Measurements from ENCODE around the gene NCBP2L.

- TF ChIP-seq BCL11A (IDR thresholded peaks at IDR 0.05; ENCODE audit: low read depth in 2 of 2, low read length in 2 of 2) (no peak), RXRA (IDR thresholded peaks at IDR 0.05; ENCODE audit: insufficient read depth, low read depth, low read length) (no peak), HDAC2 (IDR thresholded peaks at IDR 0.05; ENCODE audit: borderline replicate concordance in 1 of 2, low read depth in 2 of 2, low read length in 2 of 2) (no peak), POLR2AphosphoS5 (IDR thresholded peaks at IDR 0.05; ENCODE audit: low read depth, low read length) (no peak), CTCF (IDR thresholded peaks at IDR 0.05; ENCODE audit: control extremely low read depth in 1 of 3, insufficient read depth in 1 of 3, low read depth in 1 of 3, low read length in 3 of 3) (no peak), SUZ12 (IDR thresholded peaks at IDR 0.05; ENCODE audit: low read length) (no peak), CBX5 (IDR thresholded peaks at IDR 0.05; ENCODE audit: low read depth, low read length) (no peak), JUN (IDR thresholded peaks at IDR 0.05; ENCODE audit: low read depth, low read length) (no peak), CREB1 (IDR thresholded peaks at IDR 0.05) (no peak)
These were observed 27.6 kb downstream of the NCBP2L start for GRCh38 chrX:107805179-107805578.
